GM18520 (cell line): Measurements from ENCODE around the gene STRIP2.
"Not testable (repeated sequence)": the region's sequence is repeated elsewhere in the genome, so short reads cannot be mapped to it uniquely, and the experiment has no call there.

ENCODE experiments used
- ATAC-seq: cut with Tn5 transposase; IDR thresholded peaks from one replicate; pipeline ENCODE4 v1.9.1; 2021; ENCODE audit not compliant: unreplicated experiment

Gene STRIP2

DNA sequence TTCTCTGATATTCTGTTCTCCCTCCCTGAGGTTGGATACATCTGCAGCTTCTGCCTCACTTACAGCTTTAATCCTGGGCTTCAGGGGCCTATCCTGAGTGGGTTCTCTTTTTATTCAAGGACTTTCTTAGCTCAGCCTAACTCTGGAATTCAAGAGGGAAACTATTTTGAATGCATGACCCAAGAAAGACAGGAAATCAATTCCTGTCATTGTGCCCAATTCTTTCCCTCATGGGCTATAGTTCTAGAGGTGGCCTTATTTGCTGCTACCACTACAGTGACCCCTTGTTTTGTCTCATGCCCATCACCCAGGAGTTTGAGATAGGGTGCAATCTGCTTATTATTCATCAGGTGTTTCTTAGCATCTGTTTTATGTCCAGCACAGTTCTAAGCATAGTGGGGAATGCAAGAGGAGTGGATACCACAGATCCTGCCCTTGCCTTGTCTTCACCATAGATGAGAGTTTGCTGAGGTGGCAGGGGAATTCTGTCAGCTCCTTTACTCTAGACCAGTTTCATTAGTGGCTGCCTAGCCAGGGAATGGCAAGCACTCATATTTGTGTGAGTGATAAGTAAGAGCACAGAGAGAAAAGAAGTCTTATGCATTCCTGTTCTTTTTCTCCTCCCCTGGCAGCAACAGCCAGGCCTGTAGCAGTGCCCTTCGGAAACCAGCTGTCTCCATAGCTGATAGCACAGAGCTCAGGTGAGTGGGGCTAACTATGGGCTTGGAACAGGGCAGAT is 19.4 kb downstream of the STRIP2 start:
- no peak for ATAC-seq

DNA sequence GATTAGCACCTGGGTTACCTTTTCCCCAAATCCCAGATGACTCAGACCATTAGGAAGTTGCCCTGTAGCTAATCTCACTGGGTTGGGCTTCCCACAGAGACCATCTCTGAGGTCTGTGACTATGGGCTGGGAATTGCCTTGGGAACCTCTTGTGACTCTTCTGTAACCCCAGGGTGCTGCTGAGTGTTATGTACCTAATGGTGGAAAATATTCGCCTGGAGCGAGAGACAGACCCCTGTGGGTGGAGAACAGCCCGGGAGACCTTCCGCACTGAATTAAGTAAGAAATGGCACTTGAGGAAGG is 20.0 kb downstream of the STRIP2 start:
- ATAC-seq, result no peak

DNA sequence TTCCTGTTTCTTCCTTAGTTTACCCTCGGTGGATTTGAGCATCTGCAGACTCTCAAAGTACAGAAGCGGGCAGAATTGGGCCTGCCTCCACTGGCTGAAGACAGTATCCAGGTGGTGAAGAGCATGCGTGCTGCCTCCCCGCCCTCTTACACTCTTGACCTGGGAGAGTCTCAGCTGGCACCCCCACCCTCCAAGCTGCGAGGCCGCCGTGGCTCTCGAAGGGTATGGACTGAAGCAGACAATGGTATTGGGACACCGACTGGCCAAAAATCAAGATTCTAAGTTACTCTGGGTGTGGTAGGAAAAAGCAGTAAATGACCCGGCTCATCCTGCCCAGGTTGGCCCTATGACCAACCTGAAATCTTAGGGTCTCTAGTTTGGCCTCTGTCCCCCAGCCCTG is 22.2 kb downstream of the STRIP2 start:
- ATAC-seq, result no peak

DNA sequence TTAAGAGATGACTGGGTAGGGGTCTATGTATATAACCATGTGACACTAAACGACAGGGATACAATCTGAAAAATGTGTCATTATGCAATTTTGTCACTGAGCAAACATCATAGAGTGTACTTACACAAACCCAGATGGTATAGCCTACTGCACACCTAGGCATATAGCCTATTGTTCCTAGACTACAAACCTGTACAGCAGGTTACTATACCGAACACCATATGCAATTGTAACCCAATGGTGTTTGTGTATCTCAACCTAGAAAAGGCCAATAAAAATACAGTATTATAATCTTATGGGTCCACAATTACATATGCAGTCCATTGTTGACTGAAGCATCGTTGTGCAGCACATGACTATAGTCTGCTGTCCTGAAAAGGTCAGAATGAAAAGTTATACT is 22.9 kb downstream of the STRIP2 start:
- no peak for ATAC-seq

DNA sequence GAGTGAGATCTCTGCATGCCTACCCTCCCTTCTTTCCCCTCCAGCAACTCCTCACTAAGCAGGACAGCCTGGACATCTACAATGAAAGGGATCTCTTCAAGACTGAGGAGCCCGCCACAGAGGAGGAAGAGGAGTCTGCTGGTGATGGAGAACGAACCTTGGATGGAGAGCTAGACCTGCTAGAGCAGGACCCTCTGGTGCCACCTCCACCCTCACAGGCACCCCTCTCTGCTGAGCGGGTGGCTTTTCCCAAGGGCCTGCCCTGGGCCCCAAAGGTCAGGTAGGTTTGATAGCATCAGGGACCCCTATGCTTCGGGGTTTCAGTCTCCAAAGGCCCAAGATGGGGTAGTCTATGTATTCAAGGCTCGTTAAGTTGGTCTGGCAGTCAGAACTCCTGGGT is 23.9 kb downstream of the STRIP2 start:
- ATAC-seq, result no peak

DNA sequence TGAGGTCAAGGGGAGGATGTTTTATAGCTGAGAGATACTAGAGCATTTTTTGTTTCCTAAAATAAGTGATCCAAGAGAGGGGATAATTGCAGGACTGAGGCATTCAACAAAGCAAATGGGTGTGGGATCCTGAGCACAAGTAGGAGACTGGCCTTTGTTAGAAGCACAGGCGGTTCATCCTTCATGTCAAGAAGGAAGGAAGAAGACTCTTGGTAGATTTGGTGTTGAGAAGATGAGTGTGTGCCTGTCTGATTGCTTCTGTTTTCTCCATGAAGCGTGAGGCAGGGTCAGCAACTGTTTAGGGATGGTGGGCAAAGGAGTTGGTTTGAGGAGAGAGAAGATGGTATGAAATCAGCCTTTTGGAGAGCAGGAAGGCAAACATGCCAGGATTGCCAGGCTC is 27.6 kb downstream of the STRIP2 start:
- no peak for ATAC-seq

DNA sequence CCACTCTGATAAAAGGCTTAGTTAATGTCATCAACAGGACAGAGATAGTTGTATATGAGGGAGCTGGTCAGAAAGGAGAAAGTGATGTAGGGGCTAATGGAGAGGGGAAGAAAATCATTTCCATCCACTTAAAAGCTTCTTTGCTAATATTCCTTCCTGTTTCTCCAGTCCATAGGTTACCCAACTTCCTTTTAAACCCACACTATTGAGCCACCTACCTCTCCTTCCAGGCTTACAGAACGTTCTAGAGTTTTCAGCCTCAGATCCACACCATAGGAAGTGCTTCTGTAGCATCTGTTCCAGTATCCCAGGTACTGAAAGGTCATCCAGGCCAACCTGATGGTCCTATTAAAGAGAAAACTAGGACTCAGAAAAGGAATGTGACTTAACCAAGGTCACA is 28.2 kb downstream of the STRIP2 start:
- ATAC-seq, result no peak

DNA sequence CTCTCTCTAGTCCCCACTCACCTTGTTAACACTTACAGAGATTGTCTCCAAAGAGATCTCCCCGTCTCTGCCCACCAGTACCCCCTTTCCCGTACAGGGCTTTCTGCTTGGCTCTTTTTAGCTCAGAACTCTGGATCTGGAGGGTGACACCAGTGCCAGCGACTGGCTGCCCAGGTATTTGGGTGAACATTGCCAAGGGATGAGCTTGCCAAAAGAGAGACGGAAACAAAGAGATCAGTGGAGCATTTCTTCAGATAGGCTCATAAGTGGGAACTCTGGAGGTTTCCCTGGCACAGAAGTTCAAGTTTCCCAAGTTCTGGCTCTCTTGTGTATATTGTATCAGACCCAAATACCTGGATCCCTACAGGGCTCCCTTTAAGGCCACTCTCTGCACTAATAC is 30.0 kb downstream of the STRIP2 start:
- ATAC-seq, result no peak

DNA sequence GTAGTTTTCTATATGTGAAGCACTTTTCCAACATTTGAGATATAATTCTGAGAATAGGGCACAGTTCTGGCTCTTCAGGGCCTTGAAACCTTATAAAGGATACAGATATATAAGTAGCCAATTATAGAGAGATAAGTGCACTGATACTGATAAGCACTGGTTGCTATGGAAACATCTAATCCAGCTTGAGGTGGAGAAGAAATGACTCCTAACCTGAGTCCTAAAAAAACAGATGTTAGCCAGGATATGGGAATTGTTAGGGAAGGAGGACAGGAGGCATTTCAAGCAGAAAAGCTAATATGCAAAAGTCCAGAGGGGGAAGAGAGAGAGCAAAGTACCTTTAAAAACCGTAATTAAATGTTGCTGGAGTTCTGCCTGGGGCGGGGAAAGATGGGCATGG is 30.8 kb downstream of the STRIP2 start:
- no peak for ATAC-seq

DNA sequence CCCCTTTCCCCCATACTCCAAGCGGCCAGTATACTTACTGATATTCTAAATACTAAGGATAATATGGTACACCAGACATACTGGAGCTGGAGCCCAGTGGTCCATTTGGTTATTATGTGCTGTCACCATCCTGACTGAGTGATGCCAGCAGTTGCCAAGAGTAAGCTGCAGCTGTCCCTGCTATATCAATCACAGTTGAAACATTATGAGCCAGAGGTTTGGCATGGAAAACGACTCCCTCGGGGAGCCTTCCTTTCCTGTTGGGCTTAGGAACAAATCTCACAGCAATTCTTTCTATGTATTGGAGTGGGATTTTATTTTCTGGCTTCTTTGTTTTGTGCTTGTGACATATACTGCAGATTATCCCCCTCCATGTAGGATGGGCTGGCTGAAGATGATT is 32.6 kb downstream of the STRIP2 start:
- no peak for ATAC-seq

DNA sequence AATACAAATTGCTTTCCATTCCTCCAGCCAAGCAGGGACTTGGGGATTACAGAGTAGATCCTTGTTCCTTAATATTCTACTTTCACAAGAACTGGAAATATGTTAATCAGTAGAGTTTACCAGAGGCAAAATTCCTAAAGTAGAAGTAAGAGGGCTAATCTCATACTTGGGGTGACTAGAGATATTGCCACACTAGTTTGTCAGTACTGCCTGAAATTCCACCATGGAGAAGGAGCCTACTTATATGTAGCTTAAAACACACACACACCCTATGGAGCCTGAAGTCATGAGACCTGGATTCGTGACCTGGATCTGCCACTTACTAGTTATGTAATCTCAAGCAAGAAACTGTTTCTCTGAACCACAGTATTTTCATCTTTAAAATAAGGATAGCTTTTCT is 33.9 kb downstream of the STRIP2 start:
- no peak for ATAC-seq

DNA sequence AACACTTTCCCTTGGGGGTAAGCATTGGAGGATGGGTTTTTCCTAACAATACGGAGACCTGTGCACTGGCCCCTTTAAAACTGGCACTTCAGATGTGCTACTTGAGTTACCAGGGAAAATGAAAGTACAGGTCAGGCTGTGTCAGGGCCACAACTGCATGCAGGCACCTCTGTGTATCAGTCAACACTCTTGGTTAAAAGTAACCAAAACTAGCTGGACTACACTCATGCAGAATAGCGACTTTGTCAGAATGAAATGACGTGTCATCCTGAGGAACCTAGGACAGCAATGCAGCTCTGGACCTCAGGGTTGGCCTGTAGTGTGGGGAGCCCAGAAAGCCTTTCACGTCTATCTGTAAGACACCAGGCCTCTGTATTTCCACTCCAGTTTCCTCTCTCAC is 34.3 kb downstream of the STRIP2 start:
- no peak for ATAC-seq

DNA sequence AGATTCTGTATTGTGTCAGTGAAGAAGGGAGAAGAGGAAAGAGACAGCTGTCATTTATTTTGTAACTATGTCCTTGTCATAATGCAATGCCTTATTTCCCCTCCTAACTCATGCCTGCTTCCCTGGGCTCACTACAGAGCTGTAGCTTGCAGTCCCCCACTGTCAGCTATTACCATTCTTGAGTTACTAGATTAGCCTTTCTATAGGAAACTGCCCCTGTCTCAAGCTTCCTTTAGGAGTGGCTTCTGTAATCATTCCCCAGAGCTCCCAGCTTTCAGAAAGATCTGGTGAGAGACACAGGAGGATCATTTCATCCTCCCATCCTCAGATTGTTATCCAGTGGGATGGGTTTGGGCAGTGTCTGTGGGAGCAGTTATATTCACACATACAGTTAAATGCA is 35.7 kb downstream of the STRIP2 start:
- no peak for ATAC-seq

DNA sequence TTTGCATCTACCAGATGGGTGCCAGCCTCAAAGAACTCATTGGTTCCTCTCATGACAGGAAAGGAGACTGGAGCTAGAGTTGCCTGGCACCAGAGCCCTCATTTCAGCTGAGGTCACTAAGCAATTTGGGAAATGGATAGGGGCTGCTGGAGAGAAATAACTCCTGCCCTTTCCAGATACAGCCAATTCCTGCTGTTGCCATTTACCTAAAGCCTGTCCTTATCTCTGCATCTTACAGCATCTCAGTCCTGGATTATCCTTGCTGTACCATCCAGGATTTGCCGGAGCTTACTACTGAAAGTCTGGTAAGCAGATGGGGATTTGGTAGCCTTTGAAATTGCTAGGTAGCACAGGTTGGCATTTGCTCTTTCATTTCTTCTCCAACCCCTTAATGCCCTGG is 36.2 kb downstream of the STRIP2 start:
- no peak for ATAC-seq

DNA sequence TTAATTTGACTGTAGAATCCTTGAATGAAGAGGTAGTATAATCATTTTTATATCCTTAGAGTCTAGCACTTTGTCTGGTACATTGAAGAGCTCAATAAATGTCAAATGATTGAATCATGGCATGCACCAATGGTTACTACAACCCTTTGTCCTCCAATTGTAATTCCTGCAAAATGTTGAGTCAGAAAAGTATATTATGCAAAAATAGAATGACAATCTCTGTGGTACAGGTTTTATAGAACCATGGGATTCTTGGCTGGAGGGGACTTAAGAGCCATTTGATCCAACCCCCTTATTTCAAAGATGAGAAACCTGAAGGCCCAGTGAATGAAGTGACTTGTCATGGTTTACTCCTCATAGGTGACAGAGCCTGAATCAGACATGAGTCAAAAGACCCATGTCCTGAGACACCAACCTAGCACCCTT is 37.2 kb downstream of the STRIP2 start:
- ATAC-seq, result no peak

DNA sequence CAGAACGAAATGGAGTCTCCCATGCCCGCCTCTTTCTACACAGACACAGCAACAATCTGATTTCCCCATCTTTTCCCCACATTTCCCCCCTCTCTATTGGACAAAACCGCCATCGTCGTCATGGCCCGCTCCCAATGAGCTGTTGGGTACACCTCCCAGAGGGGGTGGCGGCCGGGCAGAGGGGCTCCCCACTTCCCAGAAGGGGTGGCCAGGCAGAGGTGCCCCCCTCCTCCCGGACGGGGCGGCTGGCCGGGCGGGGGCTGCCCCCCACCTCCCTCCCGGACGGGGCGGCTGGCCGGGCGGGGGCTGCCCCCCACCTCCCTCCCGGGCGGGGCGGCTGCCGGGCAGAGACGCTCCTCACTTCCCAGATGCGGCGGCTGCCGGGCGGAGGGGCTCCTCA is 41.7 kb downstream of the STRIP2 start:
- not testable (repeated sequence) for ATAC-seq

DNA sequence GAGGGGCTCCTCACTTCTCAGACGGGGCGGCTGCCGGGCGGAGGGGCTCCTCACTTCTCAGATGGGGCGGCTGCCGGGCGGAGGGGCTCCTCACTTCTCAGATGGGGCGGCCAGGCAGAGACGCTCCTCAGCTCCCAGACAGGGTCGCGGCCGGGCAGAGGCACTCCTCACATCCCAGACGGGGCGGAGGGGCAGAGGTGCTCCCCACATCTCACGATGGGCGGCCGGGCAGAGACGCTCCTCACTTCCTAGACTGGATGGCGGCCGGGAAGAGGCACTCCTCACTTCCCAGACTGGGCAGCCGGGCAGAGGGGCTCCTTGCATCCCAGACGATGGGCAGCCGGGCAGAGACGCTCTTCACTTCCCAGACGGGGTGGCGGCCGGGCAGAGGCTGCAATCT is 42.2 kb downstream of the STRIP2 start:
- not testable (repeated sequence) for ATAC-seq

DNA sequence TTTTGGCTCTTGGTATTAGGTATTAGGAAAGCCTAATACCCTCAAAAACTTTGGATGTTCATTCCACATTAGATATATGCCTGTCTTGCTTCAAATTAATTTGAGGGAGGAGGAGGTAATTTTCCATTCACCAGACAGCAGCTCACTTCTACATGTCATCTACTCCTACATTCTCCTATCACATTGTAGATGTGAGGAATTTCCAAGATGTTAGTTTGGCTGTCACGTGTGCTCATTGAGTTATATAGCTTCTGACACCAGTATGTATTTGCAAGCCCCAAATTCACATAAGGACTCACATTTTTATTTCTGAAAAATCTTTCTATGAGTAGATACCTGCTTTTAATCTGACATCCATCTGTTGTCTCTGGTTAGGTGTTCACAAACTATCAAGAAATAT is 45.6 kb downstream of the STRIP2 start:
- ATAC-seq, result no peak

DNA sequence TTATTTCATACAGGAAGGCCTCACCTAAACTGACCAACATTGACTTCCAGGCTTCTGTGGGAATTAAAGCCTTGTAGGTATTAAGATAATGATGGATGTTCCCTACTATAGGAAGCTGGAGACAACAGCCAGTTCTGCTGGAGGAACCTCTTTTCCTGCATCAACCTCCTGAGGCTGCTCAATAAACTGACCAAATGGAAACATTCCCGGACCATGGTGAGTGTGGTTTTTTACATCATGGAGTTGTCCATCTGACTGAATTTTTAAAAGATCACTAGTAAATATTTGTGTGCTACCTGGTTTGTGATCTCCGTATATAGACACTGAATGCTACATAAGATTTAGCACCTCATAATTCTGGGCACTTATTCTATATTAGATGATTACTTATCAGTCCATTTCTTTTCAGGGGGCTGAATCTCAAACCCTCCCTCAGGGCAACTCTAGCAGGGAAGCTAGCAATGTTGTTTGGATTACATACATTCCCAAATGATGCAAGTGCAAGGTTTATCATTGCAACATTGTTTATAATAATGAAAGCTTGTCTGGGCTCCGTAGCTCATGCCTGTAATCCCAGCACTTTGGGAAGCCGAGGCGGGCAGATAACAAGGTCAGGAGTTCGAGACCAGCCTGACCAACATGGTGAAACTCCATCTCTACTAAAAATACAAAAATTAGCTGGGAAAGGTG is 46.6 kb downstream of the STRIP2 start:
- no peak for ATAC-seq

DNA sequence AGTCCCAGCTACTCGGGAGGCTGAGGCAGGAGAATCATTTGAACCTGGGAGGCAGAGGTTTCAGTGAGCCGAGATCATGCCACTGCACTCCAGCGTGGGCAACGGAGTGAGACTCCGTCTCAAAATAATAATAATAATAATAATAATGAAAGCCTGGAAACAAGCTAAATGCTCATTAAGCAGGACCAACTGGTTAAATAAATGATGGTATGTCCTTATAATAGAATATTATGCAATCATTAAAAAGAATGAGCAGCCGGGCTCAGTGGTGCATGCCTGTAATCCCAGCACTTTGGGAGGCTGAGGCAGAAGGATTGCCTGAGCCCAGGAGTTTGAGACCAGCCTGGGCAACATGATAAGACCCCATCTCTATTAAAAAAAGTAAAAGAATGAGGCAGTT is 47.1 kb downstream of the STRIP2 start:
- not testable (repeated sequence) for ATAC-seq

DNA sequence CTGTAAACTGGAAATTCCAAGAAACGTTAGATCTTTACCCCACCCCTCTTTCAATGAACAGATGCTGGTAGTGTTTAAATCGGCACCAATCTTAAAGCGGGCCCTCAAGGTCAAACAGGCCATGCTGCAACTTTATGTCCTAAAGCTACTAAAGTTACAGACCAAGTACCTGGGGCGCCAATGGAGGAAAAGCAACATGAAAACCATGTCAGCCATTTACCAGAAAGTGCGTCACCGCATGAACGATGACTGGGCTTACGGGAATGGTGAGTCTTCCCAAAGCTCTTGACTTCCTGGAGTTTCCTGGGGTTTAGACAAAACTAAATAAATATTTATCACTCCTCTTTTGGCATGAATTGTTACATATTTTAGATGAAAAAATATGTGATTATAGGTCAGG is 48.5 kb downstream of the STRIP2 start:
- no peak for ATAC-seq

DNA sequence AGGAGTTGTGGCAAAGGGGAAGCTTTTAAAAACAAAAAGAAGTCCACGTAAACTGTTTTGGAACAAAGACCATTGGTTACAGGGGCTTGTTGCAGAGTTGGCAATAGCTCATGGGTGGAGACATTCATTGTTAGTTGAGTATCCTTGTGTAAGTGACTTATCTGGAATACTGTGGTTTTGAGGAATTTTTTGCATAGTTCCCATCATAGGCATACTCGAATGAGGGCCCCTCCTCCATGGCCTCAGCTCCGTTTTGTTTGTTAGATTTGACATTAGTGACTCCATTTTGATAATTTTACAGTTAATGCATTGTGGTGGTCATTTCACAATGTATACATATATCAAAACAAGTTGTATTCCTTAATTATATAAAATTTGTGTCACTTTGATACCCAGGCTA is 55.3 kb downstream of the STRIP2 start:
- no peak for ATAC-seq

DNA sequence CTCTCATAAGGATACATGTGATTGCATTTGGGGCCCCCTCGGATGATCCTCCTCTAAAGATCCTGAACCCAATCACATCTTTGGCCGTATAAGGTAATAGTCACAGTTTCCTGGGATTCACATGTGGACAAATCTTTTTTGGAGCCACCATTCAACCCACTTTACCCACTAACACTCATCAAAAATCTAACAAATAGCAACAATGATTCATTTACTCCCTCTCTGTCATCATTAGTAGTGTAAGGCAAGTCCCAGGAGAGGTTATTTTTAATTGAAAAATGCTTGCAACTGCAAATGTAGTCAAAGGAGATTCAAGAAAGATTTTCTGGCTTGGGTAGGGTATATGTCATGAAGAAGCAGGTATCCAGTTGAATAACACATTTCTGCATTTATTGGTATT is 58.2 kb downstream of the STRIP2 start:
- ATAC-seq, result no peak
